NCI-H748 treated with DMSO at 0.1 percent for 48 hours (cell line): ENCODE results near the gene NAV1.
"Not testable (repeated sequence)": the region's sequence is repeated elsewhere in the genome, so short reads cannot be mapped to it uniquely, and the experiment has no call there.

Experiments used
- DNase-seq: peaks from one replicate; lab custom pipeline; 2025; lab: John Stamatoyannopoulos, UW

NAV1 gene

DNA sequence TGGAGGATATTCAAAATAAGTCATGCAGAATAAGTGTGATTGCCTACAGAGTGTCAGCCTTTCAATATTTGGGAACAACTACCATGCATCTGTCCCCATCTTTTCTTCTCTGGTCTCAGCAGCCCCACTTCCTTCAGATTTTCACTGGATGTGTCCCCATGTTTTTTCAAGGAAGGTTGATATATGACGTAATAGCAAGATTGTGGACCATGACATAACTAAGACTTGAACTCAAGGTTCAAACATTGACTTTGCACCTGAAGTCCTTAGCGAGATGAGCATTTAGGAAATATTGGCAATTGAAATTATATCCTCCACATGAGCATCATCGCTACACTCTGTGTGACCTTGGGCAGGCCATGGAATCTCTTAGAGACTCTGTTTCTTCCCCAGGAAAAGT is 5.8 kb downstream of the NAV1 start:
- no peak for DNase-seq

DNA sequence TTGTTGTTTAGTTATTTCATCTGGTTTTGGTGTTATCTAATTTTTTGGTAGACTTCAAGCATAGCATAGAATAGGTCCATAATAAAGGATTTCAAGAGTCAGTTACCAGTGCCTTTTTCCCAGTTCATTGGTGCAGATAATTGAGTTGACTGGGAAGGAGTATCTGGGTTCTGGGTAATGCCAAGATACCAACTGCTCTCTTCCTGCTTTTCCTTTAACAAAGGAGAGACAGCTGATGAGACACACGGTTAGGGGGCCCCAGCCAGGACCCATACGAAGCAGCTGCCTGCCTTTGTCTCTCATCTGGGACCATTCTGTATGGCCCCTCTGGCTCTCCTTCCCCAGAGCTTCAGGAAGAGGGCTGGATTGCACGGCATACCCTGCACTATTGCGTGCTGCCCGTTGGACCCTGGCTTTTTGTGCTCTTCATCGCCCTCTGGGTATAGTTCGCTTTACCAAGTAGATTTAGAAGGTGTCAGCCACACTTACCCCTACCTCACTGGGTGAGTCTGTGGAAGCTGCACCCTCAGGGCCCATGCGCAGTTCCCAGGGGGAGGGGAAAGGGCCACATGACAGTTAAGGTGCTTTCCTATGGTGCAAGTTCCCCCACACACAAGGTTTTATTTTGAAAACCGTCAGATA is 7.0 kb downstream of the NAV1 start:
- DNase-seq = no peak

DNA sequence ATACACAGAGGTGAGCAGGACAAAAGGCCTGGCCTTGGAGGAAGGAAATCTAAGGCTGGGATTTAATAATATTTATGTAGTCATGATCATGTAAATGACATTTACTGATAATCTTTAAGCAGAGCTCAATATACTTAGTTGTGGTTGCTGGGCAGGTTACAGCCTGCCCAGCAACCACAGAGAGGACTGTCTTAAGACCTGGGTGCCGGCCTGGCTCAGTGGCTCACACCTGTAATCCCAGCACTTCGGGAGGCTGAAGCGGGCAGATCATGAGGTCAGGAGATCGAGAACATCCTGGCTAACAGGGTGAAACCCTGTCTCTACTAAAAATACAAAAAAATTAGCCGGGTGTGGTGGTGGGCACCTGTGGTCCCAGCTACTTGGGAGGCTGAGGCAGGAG is 10.6 kb downstream of the NAV1 start:
- not testable (repeated sequence) for DNase-seq

DNA sequence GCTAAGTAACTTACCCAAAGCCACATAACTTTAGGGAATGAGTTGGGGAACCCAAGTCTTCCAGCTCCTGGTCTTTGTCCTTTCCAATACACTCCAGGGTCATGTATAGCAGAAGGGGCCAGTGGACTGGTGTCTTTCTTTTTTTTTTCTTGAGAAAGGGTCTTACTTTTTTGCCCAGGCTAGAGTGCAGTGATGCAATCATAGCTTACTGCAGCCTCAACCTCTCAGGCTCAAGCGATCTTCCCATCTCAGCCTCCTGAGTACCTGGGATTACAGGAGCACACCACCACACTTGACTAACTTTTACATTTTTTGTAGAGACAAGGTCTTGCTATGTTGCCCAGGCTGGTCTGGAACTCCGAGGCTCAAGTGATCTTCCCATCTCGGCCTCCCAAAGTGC is 12.2 kb downstream of the NAV1 start:
- DNase-seq = no peak

DNA sequence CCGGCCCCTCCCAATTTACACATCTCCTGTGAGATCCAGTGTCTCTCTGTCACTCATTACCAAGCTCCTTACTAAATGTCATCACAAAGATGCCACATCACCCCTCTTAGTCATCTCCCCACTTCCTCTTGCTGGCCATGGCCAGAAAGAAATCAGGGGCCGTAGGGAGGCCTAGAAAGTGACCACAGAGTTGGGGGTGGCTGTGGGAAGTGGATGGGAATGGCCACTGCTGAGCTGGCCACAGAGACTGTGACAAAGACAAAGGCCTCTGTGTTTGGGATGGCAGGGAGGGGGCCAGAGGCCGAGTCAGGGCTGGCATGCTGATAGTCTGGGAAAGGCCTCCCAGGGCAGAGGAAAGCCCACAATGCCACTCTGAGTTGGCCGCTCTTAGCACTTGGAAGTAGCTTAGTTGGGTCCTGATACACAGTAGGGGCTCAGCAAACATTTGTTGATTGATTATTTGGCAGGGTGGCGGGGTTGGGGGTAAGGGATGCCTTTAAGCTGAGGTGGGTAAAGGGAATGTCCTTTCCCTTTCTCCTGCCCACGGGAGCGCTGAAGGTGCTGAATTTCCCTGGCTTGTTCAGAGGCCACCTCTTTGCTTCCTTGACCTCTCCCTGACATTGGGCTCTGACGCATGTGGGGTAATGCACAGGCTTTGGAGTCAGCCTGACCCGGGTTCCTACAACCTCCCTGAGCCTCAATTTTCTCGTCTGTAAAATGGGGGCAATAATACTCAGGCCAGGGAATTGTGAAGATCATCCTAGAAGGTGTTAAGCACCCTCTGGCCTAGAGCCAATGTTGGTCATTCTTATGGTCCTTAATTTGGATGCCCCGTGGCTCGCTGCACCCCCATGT is 13.2 kb downstream of the NAV1 start:
- no peak for DNase-seq

DNA sequence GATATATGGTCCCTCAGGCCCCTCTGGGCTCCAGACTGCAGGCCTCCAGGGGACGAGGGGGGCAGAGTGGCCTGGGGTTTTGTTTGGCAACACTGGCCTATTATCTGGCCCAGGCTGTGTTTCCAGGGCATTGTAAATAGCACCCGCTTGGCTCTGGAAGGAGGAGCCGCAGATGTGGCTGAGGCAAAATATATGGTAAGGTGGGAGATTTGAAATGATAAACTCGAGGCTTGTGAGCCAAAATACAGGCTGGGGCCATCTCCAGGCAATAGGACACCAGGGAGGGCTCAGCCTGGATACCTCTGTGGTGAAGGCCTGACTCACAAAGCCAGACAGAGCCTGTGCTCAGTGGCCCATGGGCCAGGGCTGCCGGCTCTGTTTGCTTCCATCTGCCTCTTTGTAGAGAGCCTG is 14.0 kb downstream of the NAV1 start:
- no peak for DNase-seq

DNA sequence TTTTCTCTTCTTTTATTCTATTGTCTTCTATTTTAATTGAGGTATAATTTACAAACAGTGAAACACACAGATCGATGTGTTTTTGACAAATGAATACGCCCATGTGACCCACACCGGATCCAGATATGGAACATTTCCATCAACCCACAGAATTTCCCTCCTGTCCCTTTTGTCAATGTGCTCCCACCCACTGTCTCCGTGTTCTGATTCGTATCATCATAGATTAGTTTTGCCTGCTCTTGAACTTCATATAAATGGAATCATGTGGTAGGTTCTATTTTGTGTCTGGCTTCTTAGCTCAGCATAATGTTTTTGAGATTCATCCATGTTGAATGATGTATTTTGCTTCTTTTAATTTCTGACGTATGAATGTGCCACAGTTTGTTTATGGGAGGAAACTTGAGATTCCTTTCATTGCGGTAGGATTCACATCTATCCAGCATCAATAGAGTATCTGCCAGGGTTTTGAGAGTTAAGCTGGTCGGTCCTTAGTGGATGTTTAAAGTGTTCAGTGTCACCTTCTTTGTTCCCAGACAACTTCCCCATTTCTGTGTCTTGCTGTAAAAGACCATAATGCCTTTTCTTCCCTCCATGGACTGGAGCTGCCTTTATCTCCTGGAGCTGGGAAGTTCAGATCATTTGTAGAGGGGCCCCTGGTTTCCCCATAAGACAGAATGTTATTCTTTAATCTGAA is 14.7 kb downstream of the NAV1 start:
- no peak for DNase-seq

DNA sequence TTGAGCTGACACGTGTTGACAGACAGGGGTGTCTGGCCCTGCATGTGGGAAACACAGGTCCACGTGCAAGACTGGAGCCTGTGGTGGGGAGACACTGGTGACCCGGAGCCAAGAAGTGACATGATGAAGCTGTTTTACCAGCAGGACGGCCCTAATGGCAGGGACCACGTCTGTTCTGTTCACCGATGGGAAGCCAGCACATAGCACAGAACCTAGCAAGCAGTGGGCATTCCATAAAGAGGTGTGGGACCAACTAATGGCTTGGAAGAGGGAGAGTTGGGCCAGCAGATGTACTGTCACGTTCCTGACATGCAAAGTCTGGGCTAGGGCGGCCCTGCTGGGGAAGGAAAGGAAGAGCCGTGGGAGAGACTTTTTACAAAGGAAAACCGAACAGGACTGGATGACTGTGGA is 15.3 kb downstream of the NAV1 start:
- no peak for DNase-seq

DNA sequence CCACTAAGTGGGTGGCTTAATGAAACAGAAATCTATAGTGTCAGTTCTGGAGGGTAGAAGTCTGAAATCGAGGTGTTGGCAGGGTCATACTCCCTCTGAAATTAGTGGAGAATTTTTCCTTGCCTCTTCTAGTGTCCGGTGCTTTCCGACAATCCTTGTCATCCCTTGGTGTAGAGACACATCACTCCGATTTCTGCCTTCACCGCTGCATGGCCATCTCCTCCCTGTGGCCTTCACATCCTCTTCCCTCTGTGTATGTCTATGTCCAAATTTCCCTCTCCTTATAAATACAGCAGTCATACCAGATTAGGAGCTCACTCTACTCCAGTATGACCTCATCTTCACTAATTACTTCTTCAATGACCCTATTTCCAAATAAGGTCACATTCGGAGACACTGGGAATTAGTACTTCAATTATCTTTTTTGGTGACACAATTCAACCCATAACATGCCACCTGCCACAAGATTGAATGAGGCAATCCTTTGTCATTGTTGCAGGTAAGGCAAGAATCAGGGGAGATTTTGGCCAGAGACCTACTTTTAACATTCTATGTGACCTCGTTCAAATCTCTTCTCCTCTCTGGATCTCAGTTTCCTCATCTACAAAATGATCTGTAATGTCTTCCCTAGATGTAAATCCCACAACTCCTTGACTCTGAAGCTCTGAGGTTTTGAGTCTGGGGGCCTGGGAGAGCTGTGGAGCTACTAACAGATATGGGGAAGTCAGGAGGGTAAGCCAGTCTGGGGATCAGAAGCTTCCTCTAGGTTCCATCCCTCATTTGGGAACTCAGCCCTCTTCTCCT is 16.1 kb downstream of the NAV1 start:
- DNase-seq = no peak

DNA sequence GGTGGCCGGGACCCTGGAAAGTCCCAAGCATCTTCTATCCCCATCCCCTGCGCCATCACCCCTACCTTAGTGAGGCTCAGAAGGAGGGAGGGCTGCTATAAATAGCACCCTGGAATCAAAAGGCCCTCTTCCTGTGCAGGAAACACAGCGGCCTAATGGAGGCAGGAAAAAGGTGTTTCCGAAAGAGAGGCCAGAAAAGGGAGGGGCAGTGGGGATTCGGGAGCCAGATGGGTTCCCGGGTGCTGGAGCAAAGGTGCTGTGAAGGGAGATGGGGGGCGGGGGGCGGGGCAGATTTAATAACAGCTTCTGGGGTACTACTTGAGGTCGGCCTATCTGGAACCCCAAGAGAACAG is 16.6 kb downstream of the NAV1 start:
- DNase-seq = no peak

DNA sequence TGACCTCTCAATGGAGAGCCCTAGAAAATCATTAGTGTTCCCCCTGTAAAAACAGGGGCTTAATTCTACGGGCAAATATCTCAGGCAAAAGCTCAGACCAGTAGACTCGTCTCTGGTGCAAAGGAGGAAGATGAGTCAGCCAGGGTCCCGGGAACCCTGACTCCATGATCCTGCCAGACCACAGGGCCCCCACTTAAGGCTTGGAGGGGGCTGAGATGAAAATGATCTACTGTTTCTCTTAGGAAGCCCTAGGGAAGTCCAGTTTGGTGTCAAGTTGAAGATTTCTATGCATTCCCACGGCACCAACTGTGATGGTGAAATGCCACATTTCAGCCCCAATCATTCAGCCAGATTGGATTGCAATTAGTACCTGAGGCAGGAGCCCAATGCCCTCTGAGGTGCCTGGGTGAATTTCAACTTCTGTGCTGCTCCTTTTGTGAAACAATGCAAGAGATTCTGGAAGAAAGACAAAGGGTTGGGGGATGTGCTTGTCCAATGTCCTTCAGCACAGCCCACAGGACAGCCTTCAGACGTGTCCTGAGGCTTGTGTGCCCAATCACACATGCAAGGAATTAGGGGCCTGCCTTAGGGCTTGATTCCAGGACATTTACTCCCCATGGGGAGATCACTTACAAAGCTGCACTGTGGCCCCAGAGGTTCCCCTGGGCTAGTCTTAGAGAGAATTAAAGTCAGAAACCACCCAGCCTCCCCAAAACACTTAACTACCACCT is 18.1 kb downstream of the NAV1 start:
- DNase-seq = no peak

DNA sequence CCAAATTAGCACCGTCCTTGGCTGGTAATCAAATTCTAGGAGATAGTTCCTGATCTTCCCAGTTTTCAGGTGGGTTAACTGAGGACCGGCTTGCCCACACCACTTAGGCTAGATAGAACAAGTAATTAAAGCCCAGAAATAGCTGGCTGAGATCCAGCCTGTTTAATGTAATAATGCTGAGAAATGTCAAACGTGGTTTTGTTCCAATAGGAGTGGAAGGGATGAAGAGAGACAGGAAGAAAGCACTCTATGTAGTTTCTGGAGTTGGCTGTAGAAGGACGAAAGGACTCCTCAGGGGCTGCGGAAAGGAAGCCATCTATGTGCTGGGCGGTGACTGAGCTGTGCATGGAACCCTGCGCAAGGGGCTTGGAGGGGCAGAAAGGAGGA is 18.6 kb downstream of the NAV1 start:
- no peak for DNase-seq

DNA sequence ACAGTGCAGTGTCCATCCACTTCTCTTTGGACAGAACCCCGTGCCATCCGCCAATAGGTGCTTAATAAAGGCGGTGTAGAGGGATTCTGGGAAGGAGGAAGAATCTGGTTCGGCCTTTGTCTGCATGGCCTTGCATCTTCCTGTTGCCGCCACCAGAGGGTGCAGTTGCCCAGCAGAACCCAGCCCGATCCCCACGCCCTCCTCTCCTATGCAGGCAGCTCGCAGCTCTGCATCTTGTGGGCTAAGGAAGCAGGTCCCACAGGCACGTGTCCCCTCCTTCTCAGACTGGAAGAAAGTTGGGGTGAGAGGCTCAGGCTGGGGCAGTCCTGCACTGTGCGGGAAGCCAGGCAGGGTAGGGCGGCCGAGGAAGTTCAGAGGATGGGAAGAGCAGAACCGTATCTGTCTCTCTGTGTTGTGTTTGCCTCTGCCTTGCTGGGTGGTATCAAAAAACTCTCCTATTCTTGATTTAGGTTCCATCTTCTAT is 20.8 kb downstream of the NAV1 start:
- peak; percentile 37 for DNase-seq

DNA sequence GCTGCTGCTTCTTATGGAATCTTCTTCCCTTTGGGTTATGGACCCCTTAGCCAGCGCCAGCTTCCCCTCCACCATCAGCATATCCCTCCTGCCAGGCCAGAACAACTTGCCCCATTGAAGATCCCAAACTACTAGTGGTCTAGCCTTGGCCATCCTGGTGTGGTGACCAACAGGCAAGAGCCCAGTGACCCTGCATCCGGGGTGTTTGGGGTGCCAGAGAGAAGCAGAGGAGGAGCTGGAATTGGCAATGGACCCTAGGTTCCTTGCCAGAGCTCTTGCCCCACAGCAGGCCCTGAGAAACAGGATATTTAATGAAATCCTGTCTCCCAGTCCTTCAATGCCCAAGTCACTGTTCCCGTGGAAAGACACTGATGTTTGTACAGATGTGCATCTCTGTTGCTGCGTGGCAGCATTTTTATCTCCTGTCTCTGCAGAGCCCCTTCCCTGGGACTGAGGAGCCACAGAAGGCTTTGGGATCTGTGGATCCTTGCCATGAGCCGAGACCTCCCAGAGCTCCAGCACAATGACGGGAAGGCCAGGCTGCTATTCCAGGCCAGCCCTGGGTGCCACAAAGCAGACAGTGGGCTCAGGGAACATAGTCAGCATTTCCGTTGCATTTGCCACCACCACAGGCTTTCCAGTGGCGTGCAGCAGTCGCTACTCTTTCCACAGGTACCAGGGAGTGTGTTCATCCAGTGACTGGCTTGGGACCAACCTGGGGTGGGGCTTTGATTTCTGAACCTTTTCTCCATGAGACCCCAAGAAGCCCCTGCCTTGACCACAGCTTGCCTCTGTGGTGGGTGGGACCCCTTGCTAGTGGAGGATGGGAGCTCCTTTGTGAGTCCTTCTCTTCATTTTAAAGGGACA is 21.6 kb downstream of the NAV1 start:
- no peak for DNase-seq

DNA sequence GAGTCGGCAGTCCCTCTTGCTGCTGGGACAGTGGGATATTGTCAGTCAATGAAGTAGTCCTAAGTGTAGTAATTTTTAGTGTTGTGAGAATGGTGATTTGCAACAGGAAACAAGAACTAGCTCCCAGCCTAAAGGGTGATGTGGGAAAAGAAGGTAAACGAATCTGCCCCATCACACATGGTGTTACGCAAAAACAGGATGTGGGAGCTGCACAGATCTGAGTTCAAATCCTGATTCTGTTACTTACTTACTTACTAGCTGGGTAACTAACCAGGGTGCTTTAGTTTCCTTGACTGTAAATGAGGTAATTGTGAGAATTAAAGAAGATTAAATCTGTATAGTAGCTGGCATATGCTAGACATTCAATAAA is 22.3 kb downstream of the NAV1 start:
- DNase-seq = no peak

DNA sequence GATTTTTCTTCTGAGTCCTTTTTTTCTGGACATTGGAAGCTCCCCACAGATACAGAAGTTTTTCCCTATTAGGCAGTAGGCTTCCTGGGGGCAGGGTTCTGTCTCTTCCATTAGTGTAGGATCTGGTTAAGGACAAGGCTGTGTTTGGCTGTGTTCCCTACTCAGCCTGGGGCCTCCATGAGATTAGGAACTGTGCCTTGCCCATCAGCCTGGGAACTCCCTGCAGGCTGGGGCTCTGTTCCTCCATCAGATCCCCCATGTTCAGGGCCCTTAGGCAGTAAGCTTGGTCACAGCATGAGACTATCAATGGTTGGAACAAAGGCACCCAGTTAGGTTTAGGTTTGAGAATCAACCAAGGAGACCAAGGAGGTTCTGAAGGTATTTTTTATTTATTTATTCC is 22.7 kb downstream of the NAV1 start:
- DNase-seq = no peak

DNA sequence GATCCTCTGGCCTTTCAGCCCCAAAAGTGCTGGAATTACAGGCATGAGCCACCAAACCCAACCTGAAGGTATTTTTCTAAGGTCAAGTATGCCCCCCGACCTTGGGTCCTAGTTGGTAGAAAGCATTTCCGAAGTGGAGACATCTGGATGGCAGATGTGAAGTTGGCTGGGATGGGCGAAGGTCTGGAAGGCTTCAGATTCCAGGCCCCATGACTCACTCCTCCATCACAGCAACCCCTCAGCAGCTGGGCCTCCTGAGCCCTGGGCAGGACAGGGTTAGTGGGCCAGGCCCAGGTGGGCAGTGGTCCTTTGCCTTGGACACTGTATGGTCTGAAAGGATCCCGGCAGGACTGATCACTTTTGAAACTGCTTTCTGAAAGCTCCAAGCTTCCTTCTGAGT is 23.3 kb downstream of the NAV1 start:
- no peak for DNase-seq

DNA sequence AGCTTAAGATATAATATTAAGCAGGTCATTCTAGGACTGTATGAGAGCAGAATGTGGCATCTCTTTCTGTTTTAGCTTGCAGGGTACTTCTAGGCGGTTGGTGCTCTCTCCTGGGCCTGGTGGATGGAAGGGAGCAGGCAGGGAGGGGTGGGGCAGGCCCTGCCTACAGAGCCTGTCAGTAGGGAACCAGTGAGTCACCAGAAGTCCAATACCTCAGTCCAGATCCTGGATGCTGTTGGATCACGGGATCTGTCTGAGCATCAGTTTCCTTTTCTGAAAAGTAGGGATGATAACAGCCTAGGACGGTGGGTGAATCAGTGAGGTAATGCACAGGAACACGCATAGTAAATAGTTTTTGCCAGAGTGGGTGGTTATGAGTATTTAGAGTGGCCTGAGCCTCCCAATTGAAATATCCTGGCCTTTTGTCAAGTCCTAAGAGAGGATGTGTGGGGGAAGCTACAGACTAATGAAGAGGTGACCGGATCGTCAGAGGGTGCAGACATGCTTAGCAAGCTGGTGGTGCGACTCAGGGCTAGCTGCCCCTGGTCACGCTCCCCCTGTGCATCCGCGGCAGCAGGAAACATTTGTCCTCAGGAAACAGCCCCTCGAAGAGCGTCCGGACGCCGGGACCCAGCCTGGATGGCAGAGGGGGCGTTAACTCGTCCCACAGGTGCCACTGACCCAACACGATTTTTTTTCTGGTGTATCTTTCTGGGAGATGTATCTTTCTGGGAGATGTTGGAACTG is 23.9 kb downstream of the NAV1 start:
- DNase-seq = no peak

DNA sequence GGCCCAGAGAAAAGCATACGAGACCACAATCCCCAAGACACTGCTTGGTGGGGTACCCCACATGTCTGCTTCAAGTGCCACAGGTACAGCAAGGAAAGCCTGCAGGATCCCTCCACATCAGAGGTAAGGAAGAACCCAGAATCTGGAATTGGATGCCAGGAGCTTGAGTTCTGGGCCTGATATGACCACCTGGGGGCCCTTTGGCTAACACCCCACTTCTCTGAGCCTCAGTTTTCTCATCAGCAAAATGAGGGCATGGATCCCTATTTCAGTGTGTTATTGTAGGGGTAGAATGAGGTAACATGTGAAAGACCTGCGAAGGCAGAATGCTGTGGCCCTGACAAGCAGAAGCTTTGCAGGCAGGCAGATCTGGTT is 24.5 kb downstream of the NAV1 start:
- no peak for DNase-seq

DNA sequence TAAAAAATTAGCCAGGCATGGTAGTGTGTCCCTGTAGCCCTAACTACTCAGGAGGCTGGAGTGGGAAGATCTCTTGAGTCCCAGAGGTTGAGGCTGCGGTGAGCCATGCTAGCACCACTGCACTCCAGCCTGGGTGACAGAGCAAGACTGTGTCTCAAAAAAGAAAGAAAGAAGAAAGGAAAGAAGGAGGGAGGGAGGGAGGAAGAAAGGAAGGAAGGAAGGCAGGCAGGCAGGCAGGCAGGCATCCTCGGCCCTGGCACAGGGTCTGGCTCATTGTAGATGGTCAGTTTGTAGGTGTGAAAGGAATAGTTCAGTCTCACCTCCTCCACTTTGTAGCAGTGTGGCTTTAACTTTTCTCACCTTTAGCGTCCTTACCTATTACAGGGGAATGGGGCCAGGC is 25.0 kb downstream of the NAV1 start:
- no peak for DNase-seq
